Central memory CD8-positive, alpha-beta T cell (primary cell): ENCODE results near the gene PLXNA1.
A peak's percentile ranks its signal among the peaks of the same experiment; 100 is the strongest.

Source experiments
- ATAC-seq: fragments of 150-1000 bp; cut with Tn5 transposase; replicated peaks from 2 replicates; pipeline ENCODE4 v1.10.0; 2022; ENCODE audit warnings: mild to moderate bottlenecking, moderate FRiP score, moderate number of reproducible peaks; ENCODE audit not compliant: poor library complexity, severe bottlenecking; ENCODE audit errors: extremely low read depth
- DNase-seq, 2 donors: peaks; one replicate each; pipeline ENCODE4 v3.0.0; 2021; ENCODE audit warnings: low spot score in 2 of 2
- H3K27ac Mint-ChIP-seq: one replicate; pipeline ENCODE4 v1.8.0; 2022; ENCODE audit warnings: low read depth, mild to moderate bottlenecking, moderate library complexity, mixed read lengths
- H3K27me3 Mint-ChIP-seq: one replicate; pipeline ENCODE4 v1.8.0; 2022; ENCODE audit warnings: mixed read lengths
- H3K36me3 Mint-ChIP-seq: one replicate; pipeline ENCODE4 v1.8.0; 2022; ENCODE audit warnings: mild to moderate bottlenecking, moderate library complexity, mixed read lengths; ENCODE audit not compliant: insufficient read depth
- H3K4me1 Mint-ChIP-seq: one replicate; pipeline ENCODE4 v1.8.0; 2022; ENCODE audit warnings: mixed read lengths
- H3K4me3 Mint-ChIP-seq: one replicate; pipeline ENCODE4 v1.8.0; 2022; ENCODE audit warnings: mild to moderate bottlenecking, moderate library complexity, mixed read lengths
- H3K9me3 Mint-ChIP-seq: one replicate; pipeline ENCODE4 v1.8.0; 2022; ENCODE audit warnings: mixed read lengths

The PLXNA1 gene

GRCh38 chr3:126944089-126944965 lies 38.6 kb upstream of the PLXNA1 start:
- Mint-ChIP-seq H3K4me3 (no peak overlapping the region), H3K27ac (no peak overlapping the region), H3K9me3 (no peaks in the 10 kb centered on the region), H3K4me1 (peaks cover 10% of the 10 kb centered on the region), H3K27me3 (no peaks in the 10 kb centered on the region), H3K36me3 (peaks cover 5% of the 10 kb centered on the region)
- ATAC-seq: no peak
- no peak for DNase-seq

- DNase-seq (no peak), ATAC-seq (no peak)
- H3K36me3 Mint-ChIP-seq: peaks cover 5% of the 10 kb centered on the region
- no peaks in the 10 kb centered on the region for H3K27me3 Mint-ChIP-seq
- H3K27ac Mint-ChIP-seq: no peak overlapping the region
- H3K9me3 Mint-ChIP-seq: no peaks in the 10 kb centered on the region
- H3K4me1 Mint-ChIP-seq: peaks cover 10% of the 10 kb centered on the region
- no peak overlapping the region for H3K4me3 Mint-ChIP-seq
Measured at GRCh38 chr3:126945171-126945721, 37.7 kb upstream of the PLXNA1 start.

DNA sequence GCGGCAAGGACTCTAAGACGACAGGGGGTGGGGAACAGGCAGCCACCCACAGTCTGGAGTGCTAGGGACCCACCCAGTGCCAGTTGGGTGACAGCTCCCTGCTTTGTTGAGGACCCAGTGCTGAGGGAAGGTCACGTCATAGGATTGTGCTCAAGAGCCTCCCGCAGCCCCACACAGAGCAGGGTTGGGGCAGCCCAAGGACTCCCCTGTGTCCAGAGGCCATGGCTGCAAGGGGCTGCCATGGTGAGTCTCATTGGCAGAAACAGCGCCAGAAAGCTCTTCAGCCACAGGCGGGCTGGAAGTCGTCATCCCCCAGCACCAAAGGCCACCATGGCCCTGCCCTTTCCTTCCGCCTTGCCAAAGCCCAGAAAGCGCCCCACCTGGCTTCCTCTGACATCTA lies 37.0 kb upstream of the PLXNA1 start:
- no peaks in the 10 kb centered on the region for H3K27me3 Mint-ChIP-seq
- DNase-seq (no peak), ATAC-seq (no peak)
- no peak overlapping the region for H3K27ac Mint-ChIP-seq
- H3K4me3 Mint-ChIP-seq: no peak overlapping the region
- peaks cover 10% of the 10 kb centered on the region for H3K4me1 Mint-ChIP-seq
- H3K36me3 Mint-ChIP-seq: peaks cover 5% of the 10 kb centered on the region
- H3K9me3 Mint-ChIP-seq: no peaks in the 10 kb centered on the region

- Mint-ChIP-seq H3K36me3 (peaks cover 5% of the 10 kb centered on the region), H3K9me3 (no peaks in the 10 kb centered on the region), H3K27ac (no peak overlapping the region), H3K4me1 (peaks cover 10% of the 10 kb centered on the region), H3K4me3 (no peak overlapping the region), H3K27me3 (no peaks in the 10 kb centered on the region)
- no peak for ATAC-seq
- no peak for DNase-seq
Measured at GRCh38 chr3:126946405-126946804, 36.5 kb upstream of the PLXNA1 start.

GRCh38 chr3:126947429-126947828 lies 35.5 kb upstream of the PLXNA1 start:
- no peak for DNase-seq
- ATAC-seq: no peak
- Mint-ChIP-seq H3K4me3 (no peak overlapping the region), H3K36me3 (peaks cover 6% of the 10 kb centered on the region), H3K27ac (no peak overlapping the region), H3K9me3 (no peaks in the 10 kb centered on the region), H3K4me1 (peaks cover 10% of the 10 kb centered on the region), H3K27me3 (no peaks in the 10 kb centered on the region)

GRCh38 chr3:126948980-126949535 lies 33.9 kb upstream of the PLXNA1 start:
- peaks cover 5% of the 10 kb centered on the region for H3K4me1 Mint-ChIP-seq
- H3K36me3 Mint-ChIP-seq: peaks cover 9% of the 10 kb centered on the region
- DNase-seq (no peak), ATAC-seq (no peak)
- no peak overlapping the region for H3K4me3 Mint-ChIP-seq
- H3K27ac Mint-ChIP-seq: no peak overlapping the region
- no peaks in the 10 kb centered on the region for H3K27me3 Mint-ChIP-seq
- H3K9me3 Mint-ChIP-seq: no peaks in the 10 kb centered on the region

GRCh38 chr3:126951561-126951960 lies 31.4 kb upstream of the PLXNA1 start:
- no peak overlapping the region for H3K27ac Mint-ChIP-seq
- H3K27me3 Mint-ChIP-seq: no peaks in the 10 kb centered on the region
- DNase-seq (no peak), ATAC-seq (no peak)
- H3K4me3 Mint-ChIP-seq: no peak overlapping the region
- no peaks in the 10 kb centered on the region for H3K9me3 Mint-ChIP-seq
- peaks cover 6% of the 10 kb centered on the region for H3K36me3 Mint-ChIP-seq
- H3K4me1 Mint-ChIP-seq: no peaks in the 10 kb centered on the region

DNA sequence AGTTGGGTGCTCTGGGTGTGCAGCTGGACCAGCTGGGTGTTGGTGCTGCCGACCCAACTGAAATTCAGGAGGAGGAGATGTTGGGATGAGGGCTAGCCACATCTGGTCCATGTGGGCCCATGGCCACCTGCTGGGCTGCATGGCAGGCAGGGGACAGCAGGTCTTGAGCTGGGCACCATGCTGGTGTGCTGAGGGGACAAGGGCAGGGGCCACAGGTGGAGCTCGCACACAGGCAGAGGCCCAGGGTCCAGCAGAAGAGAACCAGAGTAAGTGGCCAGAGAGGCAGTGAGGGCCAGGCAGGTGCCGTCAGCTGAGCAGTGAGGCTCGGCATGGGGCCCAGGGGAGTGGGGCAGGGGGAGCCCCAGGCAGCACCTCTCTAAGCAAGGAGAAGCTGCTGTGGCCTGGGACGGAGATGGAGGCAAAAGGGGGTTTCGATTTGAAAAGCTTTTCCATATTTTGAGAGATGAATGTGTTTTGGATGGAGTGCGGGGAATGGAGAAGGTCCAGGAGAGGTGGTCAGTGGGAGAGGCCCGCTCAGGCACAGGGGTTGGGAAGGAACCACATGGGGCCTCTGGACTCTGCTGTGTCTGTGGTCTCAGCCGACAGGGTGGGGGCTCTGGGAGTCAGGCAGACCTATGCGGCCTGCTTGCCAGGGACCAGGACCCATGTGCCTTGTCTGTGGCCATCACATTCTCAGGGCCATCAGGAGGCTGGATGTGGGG lies 30.5 kb upstream of the PLXNA1 start:
- peaks cover 6% of the 10 kb centered on the region for H3K36me3 Mint-ChIP-seq

DNA sequence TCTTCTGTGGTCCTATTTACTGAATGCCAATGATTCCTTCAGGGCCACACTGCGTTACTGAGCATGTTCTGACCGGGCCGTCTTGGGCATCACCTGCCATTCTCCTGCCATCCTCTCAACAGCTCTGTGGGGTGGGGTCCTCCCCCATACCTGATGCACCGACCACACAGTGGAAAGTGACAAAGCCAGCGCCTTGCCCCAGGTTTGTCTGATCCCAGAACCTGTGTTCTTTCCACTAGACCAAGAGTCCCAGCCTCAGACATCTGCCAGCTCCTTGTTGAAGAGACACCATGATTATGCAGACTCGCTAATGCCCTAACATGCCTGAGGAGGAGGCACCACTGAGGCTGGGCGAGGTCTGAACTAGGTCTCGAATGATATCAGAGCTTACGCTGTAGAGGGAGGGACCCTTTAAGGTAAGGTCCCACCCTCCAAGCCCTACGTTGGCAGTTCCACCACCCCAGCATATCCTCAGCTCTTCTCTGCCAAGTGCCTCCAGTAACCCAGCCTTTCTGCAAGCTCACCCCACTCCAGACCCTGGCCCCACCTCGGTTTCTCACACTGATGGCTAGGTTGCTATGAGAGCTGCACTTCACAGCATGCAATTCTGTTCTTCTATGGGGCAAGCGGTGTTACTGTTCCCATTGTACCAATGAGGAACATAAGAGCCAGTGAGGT lies 29.8 kb upstream of the PLXNA1 start:
- no peaks in the 10 kb centered on the region for H3K9me3 Mint-ChIP-seq
- no peak overlapping the region for H3K4me3 Mint-ChIP-seq
- H3K27ac Mint-ChIP-seq: no peak overlapping the region
- no peaks in the 10 kb centered on the region for H3K4me1 Mint-ChIP-seq
- DNase-seq (no peak), ATAC-seq (no peak)
- H3K27me3 Mint-ChIP-seq: no peaks in the 10 kb centered on the region
- peaks cover 6% of the 10 kb centered on the region for H3K36me3 Mint-ChIP-seq

More for the DNA sequence above, 30.5 kb upstream of the PLXNA1 start:
- Mint-ChIP-seq H3K4me3 (no peak overlapping the region), H3K27ac (no peak overlapping the region), H3K4me1 (no peaks in the 10 kb centered on the region), H3K9me3 (no peaks in the 10 kb centered on the region), H3K27me3 (no peaks in the 10 kb centered on the region)
- ATAC-seq (no peak), DNase-seq (no peak)

- no peak for DNase-seq
- H3K4me3 Mint-ChIP-seq: no peak overlapping the region
- H3K27ac Mint-ChIP-seq: no peak overlapping the region
- no peaks in the 10 kb centered on the region for H3K4me1 Mint-ChIP-seq
- no peak for ATAC-seq
- H3K36me3 Mint-ChIP-seq: peaks cover 4% of the 10 kb centered on the region
- H3K27me3 Mint-ChIP-seq: no peaks in the 10 kb centered on the region
- no peaks in the 10 kb centered on the region for H3K9me3 Mint-ChIP-seq
Measured at GRCh38 chr3:126954141-126954842, 28.6 kb upstream of the PLXNA1 start.

DNA sequence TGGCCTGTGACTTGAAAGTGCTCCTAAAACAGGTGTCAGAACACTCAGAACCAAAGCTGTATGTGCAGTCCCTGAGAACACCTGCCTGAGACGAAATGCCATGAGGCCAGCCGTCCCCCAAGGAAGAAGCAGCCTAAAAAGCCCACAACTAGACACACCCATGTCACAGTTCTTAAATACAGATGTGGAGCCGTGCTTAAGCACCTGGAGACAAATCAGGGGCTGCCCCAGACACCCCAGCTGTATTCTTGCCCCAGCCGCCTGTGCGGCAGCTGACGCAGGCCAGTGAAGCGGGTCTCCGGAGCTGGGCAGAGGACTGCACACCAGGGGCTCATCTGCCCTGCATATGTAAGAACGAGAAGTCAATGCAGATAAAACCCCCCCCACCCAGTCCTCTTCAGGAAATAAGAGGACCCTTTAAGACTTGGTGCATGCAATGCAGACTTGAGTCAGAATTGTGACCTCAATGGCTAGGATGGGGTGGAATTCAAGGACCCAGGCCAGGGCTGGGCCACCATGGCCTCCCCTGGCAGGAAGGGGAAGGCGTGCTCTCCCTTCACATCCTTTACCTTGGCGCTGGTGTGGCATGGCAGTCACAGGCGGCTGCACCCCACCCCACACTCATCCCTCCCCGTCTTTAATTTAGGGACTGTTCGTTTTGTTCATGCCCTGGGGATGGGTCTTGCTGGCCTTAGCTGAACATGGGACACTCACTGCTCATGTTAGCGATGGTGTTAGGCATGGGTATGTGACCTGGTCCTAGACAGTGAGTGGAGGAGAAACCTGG lies 27.7 kb upstream of the PLXNA1 start:
- peaks cover 4% of the 10 kb centered on the region for H3K36me3 Mint-ChIP-seq
- no peak overlapping the region for H3K4me3 Mint-ChIP-seq

More for the DNA sequence above, 27.7 kb upstream of the PLXNA1 start:
- DNase-seq (no peak), ATAC-seq (peak; percentile 24)
- Mint-ChIP-seq H3K9me3 (no peaks in the 10 kb centered on the region), H3K27ac (no peak overlapping the region), H3K4me1 (no peaks in the 10 kb centered on the region), H3K27me3 (no peaks in the 10 kb centered on the region)
